NB4 (cell line): Measurements from ENCODE around the gene XCR1.
"Not testable (repeated sequence)": the region's sequence is repeated elsewhere in the genome, so short reads cannot be mapped to it uniquely, and the experiment has no call there.

Source experiments
- DNase-seq: peaks from one replicate; pipeline ENCODE4 v3.0.0; 2010; ENCODE audit warnings: low read depth
- H3K4me3 ChIP-seq: one replicate; pipeline ENCODE4 v1.5.1; 2011; ENCODE audit warnings: mild to moderate bottlenecking, low read depth, low read length, moderate library complexity
- CTCF ChIP-seq: IDR thresholded peaks from one replicate; pipeline ENCODE4 v1.5.1; 2012; ENCODE audit warnings: low read depth, low read length
- MAX ChIP-seq: IDR thresholded peaks from 2 replicates; pipeline ENCODE4 v1.6.1; 2011; ENCODE audit warnings: low read depth, low read length
- MYC ChIP-seq: IDR thresholded peaks from 2 replicates; pipeline ENCODE4 v1.6.1; 2011; ENCODE audit warnings: low read depth, low read length
- POLR2A ChIP-seq: IDR thresholded peaks from 2 replicates; pipeline ENCODE4 v1.6.1; 2011; ENCODE audit warnings: mild to moderate bottlenecking; ENCODE audit not compliant: insufficient read length; ENCODE audit errors: extremely low read depth

XCR1 gene

GRCh38 chr3:46012246-46012645 lies 15.0 kb downstream of the XCR1 start:
- no peak for DNase-seq
- H3K4me3 ChIP-seq: no peak overlapping the region
- TF ChIP-seq MYC: no peak
- no peak for TF ChIP-seq MAX
- TF ChIP-seq CTCF: no peak
- no peak for TF ChIP-seq POLR2A

- TF ChIP-seq MYC (no peak), CTCF (no peak), POLR2A (no peak), MAX (no peak)
Observed at GRCh38 chr3:46010519-46011113, 16.7 kb downstream of the XCR1 start.

GRCh38 chr3:46008058-46008457 lies 19.2 kb downstream of the XCR1 start:
- DNase-seq: no peak
- no peak for TF ChIP-seq POLR2A
- no peak for TF ChIP-seq MYC
- no peak for TF ChIP-seq MAX
- no peak for TF ChIP-seq CTCF
- H3K4me3 ChIP-seq: no peak overlapping the region

More at GRCh38 chr3:46010519-46011113, 16.7 kb downstream of the XCR1 start:
- no peak for DNase-seq
- no peak overlapping the region for H3K4me3 ChIP-seq

- DNase-seq: no peak
- TF ChIP-seq POLR2A (no peak), MYC (no peak), CTCF (no peak), MAX (no peak)
- H3K4me3 ChIP-seq: no peak overlapping the region
Observed at GRCh38 chr3:46007280-46007679, 20.0 kb downstream of the XCR1 start.

GRCh38 chr3:46006238-46007032 lies 20.8 kb downstream of the XCR1 start:
- no peak for TF ChIP-seq POLR2A
- no peak for DNase-seq
- no peak overlapping the region for H3K4me3 ChIP-seq

GRCh38 chr3:46003706-46004105 lies 23.6 kb downstream of the XCR1 start:
- H3K4me3 ChIP-seq, DNase-seq: not testable (repeated sequence)
